Tibial nerve (tissue), 4 donors: Measurements from ENCODE around the gene BNIP5. TPM values are rescaled to one million over a fixed set of nuclear protein-coding genes. Genes with fewer than 3 reads are reported as not detected.

ENCODE experiments used
- DNase-seq, 2 donors: peaks; one replicate each; pipeline ENCODE4 v3.0.0-alpha.2; 2019; ENCODE audit warnings: low spot score in 2 of 2
- H3K27ac ChIP-seq, 4 donors: fragments of 200-600 bp; sonication (generic) in 3 of 4; one replicate each; pipeline ENCODE4 v1.5.1; 2017 to 2019; ENCODE audit warnings: mild to moderate bottlenecking in 1 of 4
- H3K27me3 ChIP-seq, 2 donors: fragments of 200-600 bp; sonication (generic) in 1 of 2; one replicate each; pipeline versions ENCODE4 v1.5.1 to v1.6.0; 2017 to 2019
- H3K36me3 ChIP-seq, 3 donors: fragments of 200-600 bp; sonication (generic); one replicate each; pipeline ENCODE4 v1.5.1; 2018 to 2019
- H3K4me1 ChIP-seq, 4 donors: fragments of 200-600 bp; sonication (generic) in 3 of 4; one replicate each; pipeline ENCODE4 v1.5.1; 2017 to 2019
- H3K4me3 ChIP-seq, 4 donors: fragments of 200-600 bp; sonication (generic) in 3 of 4; one replicate each; pipeline ENCODE4 v1.5.1; 2017 to 2019; ENCODE audit warnings: mild to moderate bottlenecking in 1 of 4, moderate library complexity in 1 of 4
- H3K9me3 ChIP-seq, 4 donors: fragments of 200-600 bp; sonication (generic) in 3 of 4; one replicate each; pipeline ENCODE4 v1.5.1; 2017 to 2019
- CTCF ChIP-seq, 5 experiments: fragments of 200-600 bp in 3 of 5; fragments of 450-650 bp in 2 of 5; sonication (generic) in 3 of 5; IDR thresholded peaks; one replicate each; pipeline ENCODE4 v1.5.1; 2016 to 2019; ENCODE audit warnings: antibody characterized with exemption in 5 of 5, mild to moderate bottlenecking in 3 of 5, moderate library complexity in 2 of 5
- EP300 ChIP-seq, 2 donors: sonication (generic); formaldehyde crosslinking; IDR thresholded peaks; one replicate each; pipeline ENCODE4 v1.6.1; 2017; ENCODE audit warnings: antibody characterized with exemption in 2 of 2, mild to moderate bottlenecking in 1 of 2
- POLR2A ChIP-seq, 2 donors: fragments of 450-650 bp; IDR thresholded peaks; one replicate each; pipeline ENCODE4 v1.6.1; 2017; ENCODE audit warnings: antibody characterized with exemption in 2 of 2, mild to moderate bottlenecking in 2 of 2, moderate library complexity in 2 of 2
- WGBS, 2 donors: methylation state at CpG; one replicate each; pipeline ENCODE4 v1.1.5; 2018; 5-methylcytosine and 5-hydroxymethylcytosine counted together
- total RNA-seq, 4 donors: library from RNA; depleted of rRNA; stranded (reverse); fragments of >200 nt; gene quantifications; one replicate each; pipeline ENCODE4 v1.1.0, GENCODE V29; 2016

Gene BNIP5
- total RNA-seq, 4 donors from 2014 or later, result not detected

- no peak overlapping the region for H3K27ac ChIP-seq
- DNase-seq, result no peak
- no peak for TF ChIP-seq CTCF (IDR thresholded peaks at IDR 0.05)
- no peaks in the 10 kb centered on the region for H3K36me3 ChIP-seq
- H3K4me3 ChIP-seq, result no peak overlapping the region
- 77 to 96% methylated on average over 1 of the region's 1 CpG for WGBS, 2 donors
- peaks cover 0 to 33% of the 10 kb centered on the region in 2 donors for H3K27me3 ChIP-seq
- H3K4me1 ChIP-seq, result peaks cover 0 to 3% (median 0%) of the 10 kb centered on the region in 4 donors
- peaks cover 0 to 3% (median 0%) of the 10 kb centered on the region in 4 donors for H3K9me3 ChIP-seq
These were observed 50.9 kb downstream of the BNIP5 start for GRCh38 chr6:36285797-36286196.

DNA sequence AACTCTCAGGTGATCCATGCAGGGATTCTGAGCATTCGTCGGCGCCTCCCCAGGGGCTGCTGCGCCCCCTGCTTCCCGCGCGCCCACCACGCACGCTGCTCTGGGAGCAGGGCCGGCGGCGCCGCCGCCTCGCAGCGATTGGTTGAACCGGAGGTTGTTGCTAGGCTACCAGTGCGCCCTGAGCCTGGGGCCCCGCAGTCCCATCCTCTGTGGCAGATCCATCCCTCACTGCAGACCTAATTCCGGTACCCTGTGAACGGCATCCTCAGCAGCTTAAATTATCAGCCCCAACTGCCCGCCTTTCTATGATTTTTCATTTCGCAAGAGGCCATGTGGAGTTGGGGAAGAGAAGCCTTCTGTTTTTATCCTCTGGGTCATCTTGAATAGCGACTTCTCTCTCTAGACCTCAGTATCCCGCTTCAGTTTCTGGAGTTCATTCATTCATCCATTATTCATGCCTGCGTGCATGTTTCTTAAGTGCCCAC lies 51.5 kb downstream of the BNIP5 start:
- Histone ChIP-seq H3K4me1 (no peaks in the 10 kb centered on the region), H3K27ac (no peak overlapping the region), H3K27me3 (peaks cover 0 to 33% of the 10 kb centered on the region in 2 donors), H3K4me3 (no peak overlapping the region), H3K9me3 (peaks cover 0 to 3% (median 0%) of the 10 kb centered on the region in 4 donors), H3K36me3 (no peaks in the 10 kb centered on the region)
- WGBS, 2 donors, result 17 to 25% methylated on average over 9 to 26 of the region's 26 CpGs
- DNase-seq, result no peak
- TF ChIP-seq POLR2A (IDR thresholded peaks at IDR 0.05) (no peak), CTCF (IDR thresholded peaks at IDR 0.05) (no peak), EP300 (IDR thresholded peaks at IDR 0.05) (no peak)

GRCh38 chr6:36284359-36284758 lies 52.3 kb downstream of the BNIP5 start:
- no peak overlapping the region for H3K27ac ChIP-seq
- H3K27me3 ChIP-seq, result peaks cover 0 to 33% of the 10 kb centered on the region in 2 donors
- H3K9me3 ChIP-seq, result peaks cover 0 to 3% (median 0%) of the 10 kb centered on the region in 4 donors
- H3K36me3 ChIP-seq, result no peaks in the 10 kb centered on the region
- no peak for DNase-seq
- no peaks in the 10 kb centered on the region for H3K4me1 ChIP-seq
- no peak overlapping the region for H3K4me3 ChIP-seq
- no peak for TF ChIP-seq EP300 (IDR thresholded peaks at IDR 0.05)
- TF ChIP-seq POLR2A (IDR thresholded peaks at IDR 0.05), result no peak
- TF ChIP-seq CTCF (IDR thresholded peaks at IDR 0.05), result no peak
- WGBS, 2 donors, result 95 to 97% methylated on average over 1 of the region's 1 CpG

DNA sequence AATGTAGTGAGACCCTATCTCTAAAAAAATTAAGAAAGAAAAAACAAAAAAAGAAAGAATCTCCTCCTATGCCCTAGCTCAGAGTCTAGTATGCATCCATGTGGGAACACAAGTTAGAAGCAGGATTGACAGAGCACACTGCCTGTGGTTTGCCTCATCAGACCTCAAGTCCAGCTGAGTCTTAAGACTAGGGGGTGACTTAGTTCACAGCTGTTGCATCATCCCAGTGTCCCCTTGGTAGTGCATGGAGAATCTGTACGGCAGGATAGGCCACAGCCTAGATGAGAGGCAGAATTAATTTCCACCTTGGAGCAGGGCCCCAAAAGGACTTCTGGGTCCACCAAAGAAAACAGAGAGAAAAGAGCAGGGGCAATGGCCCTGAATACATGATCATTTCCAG lies 53.1 kb downstream of the BNIP5 start:
- Histone ChIP-seq H3K4me1 (no peaks in the 10 kb centered on the region), H3K9me3 (peaks cover 0 to 3% (median 0%) of the 10 kb centered on the region in 4 donors), H3K36me3 (no peaks in the 10 kb centered on the region), H3K27ac (no peak overlapping the region), H3K27me3 (peaks cover 0 to 33% of the 10 kb centered on the region in 2 donors), H3K4me3 (no peak overlapping the region)
- DNase-seq, result no peak
- WGBS, 2 donors, result 73 to 74% methylated on average over 1 of the region's 1 CpG
- no peak for TF ChIP-seq POLR2A (IDR thresholded peaks at IDR 0.05)
- no peak for TF ChIP-seq EP300 (IDR thresholded peaks at IDR 0.05)
- TF ChIP-seq CTCF (IDR thresholded peaks at IDR 0.05), result no peak

GRCh38 chr6:36280983-36281382 lies 55.7 kb downstream of the BNIP5 start:
- Histone ChIP-seq H3K9me3 (peaks cover 0 to 3% (median 0%) of the 10 kb centered on the region in 4 donors), H3K4me1 (no peaks in the 10 kb centered on the region), H3K27ac (no peak overlapping the region), H3K36me3 (no peaks in the 10 kb centered on the region), H3K4me3 (no peak overlapping the region), H3K27me3 (peaks cover 0 to 20% of the 10 kb centered on the region in 2 donors)
- no peak for DNase-seq
- no peak for TF ChIP-seq POLR2A (IDR thresholded peaks at IDR 0.05)
- TF ChIP-seq CTCF (IDR thresholded peaks at IDR 0.05), result no peak
- TF ChIP-seq EP300 (IDR thresholded peaks at IDR 0.05), result no peak
- WGBS, 2 donors, result 87% methylated on average over 4 of the region's 4 CpGs
